Activated CD8-positive, alpha-beta memory T cell treated with anti-CD3 and anti-CD28 coated beads, Interleukin-2, amount 10 ng/mL, durations not matched to agents 7 days and 5 days (primary cell): Measurements from ENCODE around the gene MTNR1B. TPM values are rescaled to one million over a fixed set of nuclear protein-coding genes. Genes with fewer than 3 reads are reported as not detected.

Source experiments
- ATAC-seq: fragments of 150-1000 bp; cut with Tn5 transposase; one replicate; pipeline ENCODE4 v1.10.0; 2021; ENCODE audit warnings: moderate library complexity
- CTCF ChIA-PET: fragments of 350-600 bp; sonication (Branson Sonifier 250); formaldehyde crosslinking; loops from one replicate; lab custom pipeline; 2021; ENCODE audit warnings: antibody characterized with exemption; lab: Charles Lee
- DNase-seq: peaks from one replicate; pipeline ENCODE4 v3.0.0-alpha.2; 2020
- H3K27ac Mint-ChIP-seq: one replicate; pipeline ENCODE4 v1.8.0; 2021; ENCODE audit warnings: mild to moderate bottlenecking, mixed read lengths
- H3K27me3 Mint-ChIP-seq: one replicate; pipeline ENCODE4 v1.8.0; 2021; ENCODE audit warnings: mixed read lengths
- H3K36me3 Mint-ChIP-seq: one replicate; pipeline ENCODE4 v1.8.0; 2021; ENCODE audit warnings: mild to moderate bottlenecking, mixed read lengths
- H3K4me1 Mint-ChIP-seq: one replicate; pipeline ENCODE4 v1.8.0; 2021; ENCODE audit warnings: mixed read lengths
- H3K4me3 Mint-ChIP-seq: one replicate; pipeline ENCODE4 v1.8.0; 2021; ENCODE audit warnings: mild to moderate bottlenecking, moderate library complexity, mixed read lengths
- H3K9me3 Mint-ChIP-seq: one replicate; pipeline ENCODE4 v1.8.0; 2022; ENCODE audit warnings: low read depth, mixed read lengths
- total RNA-seq, 2 experiments: library from RNA; stranded (reverse); gene quantifications; one replicate each; pipeline ENCODE4 v1.2.3, GENCODE V29; 2021

The MTNR1B gene
- total RNA-seq, 2 experiments from 2014 or later: not detected

DNA sequence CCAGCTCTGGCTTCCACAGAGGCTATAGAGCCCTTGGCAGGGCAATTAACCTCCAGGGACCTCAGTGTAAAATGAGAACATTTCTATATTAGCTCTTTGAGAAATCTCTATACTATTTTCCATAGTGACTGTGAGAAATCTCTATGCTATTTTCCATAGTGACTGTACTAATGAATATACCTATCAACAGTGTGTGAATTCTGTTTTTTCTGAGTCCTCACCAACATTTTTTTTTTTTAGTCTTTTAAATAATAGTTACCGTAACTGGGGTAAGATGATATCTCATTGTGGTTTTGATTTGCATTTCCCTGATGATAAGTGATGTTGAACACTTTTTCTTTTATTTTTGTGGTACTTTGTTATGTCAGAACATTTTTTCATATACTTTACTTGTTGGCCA is 7.0 kb upstream of the MTNR1B start:
- Mint-ChIP-seq H3K36me3 (no peaks in the 10 kb centered on the region), H3K4me3 (no peak overlapping the region), H3K4me1 (no peaks in the 10 kb centered on the region), H3K27ac (no peak overlapping the region), H3K9me3 (no peaks in the 10 kb centered on the region), H3K27me3 (no peaks in the 10 kb centered on the region)
- ATAC-seq (no peak), DNase-seq (no peak)
- CTCF ChIA-PET: no interaction called here

DNA sequence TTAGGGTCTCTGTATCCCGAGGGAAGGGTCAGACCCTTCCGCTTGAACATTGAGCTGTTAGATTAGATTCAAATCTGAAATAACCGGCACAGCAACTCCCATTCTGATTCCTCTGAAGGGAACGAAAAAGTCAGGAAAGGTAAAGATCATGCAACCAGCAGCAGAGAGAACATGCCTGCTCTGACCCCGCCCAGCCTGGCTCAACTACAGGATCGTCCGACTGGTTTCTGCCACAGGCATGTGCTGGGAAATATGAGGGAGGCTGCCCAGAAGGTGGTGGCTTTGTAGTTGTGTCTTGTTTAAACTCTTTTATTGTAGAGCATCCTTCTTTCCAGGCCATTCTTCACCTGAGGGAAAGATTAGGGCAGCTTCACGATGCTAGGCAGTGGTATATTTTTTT is 5.0 kb upstream of the MTNR1B start:
- Mint-ChIP-seq H3K27me3 (peaks cover 3% of the 10 kb centered on the region), H3K27ac (no peak overlapping the region), H3K36me3 (no peaks in the 10 kb centered on the region), H3K9me3 (no peaks in the 10 kb centered on the region), H3K4me3 (no peak overlapping the region), H3K4me1 (no peaks in the 10 kb centered on the region)
- CTCF ChIA-PET: no interaction called here
- DNase-seq (no peak), ATAC-seq (no peak)

DNA sequence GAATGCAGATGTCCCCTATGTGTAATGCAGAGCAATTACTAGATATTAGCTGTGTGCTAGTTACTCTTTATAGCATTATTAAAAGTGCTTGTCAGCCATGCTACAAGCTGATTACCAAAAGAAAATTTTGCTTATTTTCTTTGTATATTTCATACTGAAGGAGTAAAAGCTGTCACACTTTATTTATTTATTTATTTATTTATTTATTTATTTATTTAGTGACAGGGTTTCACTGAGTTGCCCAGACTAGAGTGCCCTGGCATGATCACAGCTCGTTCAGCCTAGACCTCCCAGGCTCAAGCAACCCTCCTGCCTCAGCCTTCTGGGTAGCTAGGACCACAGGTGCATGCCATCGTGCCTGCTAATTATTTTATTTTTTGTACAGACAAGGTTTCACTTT is 4.3 kb upstream of the MTNR1B start:
- no peak overlapping the region for H3K27ac Mint-ChIP-seq
- no peaks in the 10 kb centered on the region for H3K4me1 Mint-ChIP-seq
- H3K27me3 Mint-ChIP-seq: peaks cover 8% of the 10 kb centered on the region
- no peaks in the 10 kb centered on the region for H3K9me3 Mint-ChIP-seq
- H3K4me3 Mint-ChIP-seq: no peak overlapping the region
- H3K36me3 Mint-ChIP-seq: no peaks in the 10 kb centered on the region
- DNase-seq (no peak), ATAC-seq (no peak)
- CTCF ChIA-PET: no interaction called here

- no peaks in the 10 kb centered on the region for H3K36me3 Mint-ChIP-seq
- no peaks in the 10 kb centered on the region for H3K9me3 Mint-ChIP-seq
- H3K4me3 Mint-ChIP-seq: no peak overlapping the region
- ATAC-seq (no peak), DNase-seq (no peak)
- no peak overlapping the region for H3K27ac Mint-ChIP-seq
- CTCF ChIA-PET: no interaction called here
- H3K4me1 Mint-ChIP-seq: no peaks in the 10 kb centered on the region
- H3K27me3 Mint-ChIP-seq: peaks cover 13% of the 10 kb centered on the region
Measured at GRCh38 chr11:92967178-92967577, 2.3 kb upstream of the MTNR1B start.

- Mint-ChIP-seq H3K4me3 (no peak overlapping the region), H3K4me1 (no peaks in the 10 kb centered on the region), H3K9me3 (no peaks in the 10 kb centered on the region), H3K36me3 (no peaks in the 10 kb centered on the region), H3K27me3 (peaks cover 13% of the 10 kb centered on the region), H3K27ac (no peak overlapping the region)
- CTCF ChIA-PET: no interaction called here
- ATAC-seq (no peak), DNase-seq (no peak)
Measured at GRCh38 chr11:92967867-92968266, 1.6 kb upstream of the MTNR1B start.

DNA sequence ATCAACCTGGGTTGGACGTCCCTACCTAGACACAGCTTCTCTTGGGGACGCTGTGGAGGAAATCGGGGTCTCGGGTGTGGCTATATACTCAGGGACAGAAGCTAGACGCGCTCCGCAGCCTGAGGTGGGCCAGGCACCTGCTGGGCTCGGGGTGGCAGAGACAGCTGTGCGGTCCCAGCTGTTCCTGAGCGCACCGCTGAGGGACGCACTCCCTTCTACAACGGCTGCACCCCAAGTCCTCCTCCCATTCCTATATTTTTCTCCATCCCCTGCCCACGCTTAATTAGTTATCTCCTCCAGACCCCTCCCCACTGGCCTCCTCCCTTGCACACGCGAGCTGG is 188 bp upstream of the MTNR1B start:
- Mint-ChIP-seq H3K4me1 (no peaks in the 10 kb centered on the region), H3K27ac (no peak overlapping the region), H3K36me3 (no peaks in the 10 kb centered on the region), H3K27me3 (peaks cover 13% of the 10 kb centered on the region), H3K9me3 (no peaks in the 10 kb centered on the region), H3K4me3 (no peak overlapping the region)
- DNase-seq: no peak
- no peak for ATAC-seq
- CTCF ChIA-PET: no interaction called here

DNA sequence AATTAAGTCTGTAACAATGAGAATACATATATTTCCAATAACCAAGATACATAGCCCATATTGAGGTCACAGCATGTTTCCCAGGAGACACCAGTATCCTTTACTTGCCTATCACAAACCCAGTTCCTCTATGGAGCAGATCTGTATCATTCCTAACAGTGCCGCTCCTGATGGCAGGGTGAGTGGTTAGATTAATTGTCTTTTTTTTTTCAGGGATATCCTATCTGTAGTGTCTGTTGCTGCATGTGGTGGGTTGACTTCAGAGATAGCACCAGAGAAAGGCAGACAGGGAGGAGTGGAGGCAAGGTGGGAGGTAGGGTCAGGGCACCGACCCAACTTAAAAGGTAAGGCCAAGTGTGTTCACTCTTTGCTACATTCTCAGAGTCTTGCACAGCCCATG is 2.8 kb downstream of the MTNR1B start:
- DNase-seq: no peak
- CTCF ChIA-PET: no interaction called here
- no peak overlapping the region for H3K27ac Mint-ChIP-seq
- ATAC-seq: no peak
- no peak overlapping the region for H3K4me3 Mint-ChIP-seq
- H3K4me1 Mint-ChIP-seq: no peaks in the 10 kb centered on the region
- H3K9me3 Mint-ChIP-seq: no peaks in the 10 kb centered on the region
- no peaks in the 10 kb centered on the region for H3K36me3 Mint-ChIP-seq
- peaks cover 13% of the 10 kb centered on the region for H3K27me3 Mint-ChIP-seq

GRCh38 chr11:92975285-92975684 is 5.8 kb downstream of the MTNR1B start:
- H3K27ac Mint-ChIP-seq: no peak overlapping the region
- ATAC-seq (no peak), DNase-seq (no peak)
- H3K9me3 Mint-ChIP-seq: no peaks in the 10 kb centered on the region
- no peak overlapping the region for H3K4me3 Mint-ChIP-seq
- H3K4me1 Mint-ChIP-seq: no peaks in the 10 kb centered on the region
- CTCF ChIA-PET: interaction anchor here (1.3 kb wide), 1 partner anchor 33 kb away, joined by 3 read pairs; no protein-coding TSS in a partner anchor
- no peaks in the 10 kb centered on the region for H3K36me3 Mint-ChIP-seq
- peaks cover 4% of the 10 kb centered on the region for H3K27me3 Mint-ChIP-seq

GRCh38 chr11:92976681-92977080 is 7.2 kb downstream of the MTNR1B start:
- Mint-ChIP-seq H3K27me3 (no peaks in the 10 kb centered on the region), H3K27ac (no peak overlapping the region), H3K4me1 (no peaks in the 10 kb centered on the region), H3K4me3 (no peak overlapping the region), H3K36me3 (no peaks in the 10 kb centered on the region), H3K9me3 (no peaks in the 10 kb centered on the region)
- CTCF ChIA-PET: no interaction called here
- ATAC-seq (no peak), DNase-seq (no peak)

DNA sequence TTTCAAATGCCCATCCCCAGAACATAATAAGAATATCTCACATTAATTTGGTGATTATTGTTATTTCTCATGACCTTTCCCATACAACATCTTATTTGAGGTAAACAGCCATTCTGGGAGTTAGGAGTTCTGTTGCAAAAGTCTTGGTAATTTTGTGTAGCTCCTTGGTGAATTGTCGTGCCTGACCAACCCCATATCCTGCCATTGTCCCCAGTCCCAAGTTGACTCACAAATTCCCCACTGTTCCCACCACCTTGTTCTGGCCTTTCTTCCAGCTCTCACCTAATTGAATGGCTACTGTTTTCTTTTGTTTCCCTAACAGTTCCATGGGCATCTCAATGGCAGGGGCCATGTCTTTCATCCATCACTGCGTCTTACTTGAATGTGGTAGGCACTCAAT is 8.0 kb downstream of the MTNR1B start:
- no peaks in the 10 kb centered on the region for H3K27me3 Mint-ChIP-seq

GRCh38 chr11:92978271-92979111 is 9.0 kb downstream of the MTNR1B start:
- no peaks in the 10 kb centered on the region for H3K4me1 Mint-ChIP-seq
- ATAC-seq (no peak), DNase-seq (no peak)
- H3K4me3 Mint-ChIP-seq: no peak overlapping the region
- H3K27me3 Mint-ChIP-seq: no peaks in the 10 kb centered on the region
- CTCF ChIA-PET: no interaction called here
- H3K36me3 Mint-ChIP-seq: no peaks in the 10 kb centered on the region
- no peak overlapping the region for H3K27ac Mint-ChIP-seq
- H3K9me3 Mint-ChIP-seq: no peaks in the 10 kb centered on the region

More for the DNA sequence above, 8.0 kb downstream of the MTNR1B start:
- H3K36me3 Mint-ChIP-seq: no peaks in the 10 kb centered on the region
- H3K9me3 Mint-ChIP-seq: no peaks in the 10 kb centered on the region
- ATAC-seq (no peak), DNase-seq (no peak)
- no peaks in the 10 kb centered on the region for H3K4me1 Mint-ChIP-seq
- CTCF ChIA-PET: no interaction called here
- no peak overlapping the region for H3K27ac Mint-ChIP-seq
- H3K4me3 Mint-ChIP-seq: no peak overlapping the region

DNA sequence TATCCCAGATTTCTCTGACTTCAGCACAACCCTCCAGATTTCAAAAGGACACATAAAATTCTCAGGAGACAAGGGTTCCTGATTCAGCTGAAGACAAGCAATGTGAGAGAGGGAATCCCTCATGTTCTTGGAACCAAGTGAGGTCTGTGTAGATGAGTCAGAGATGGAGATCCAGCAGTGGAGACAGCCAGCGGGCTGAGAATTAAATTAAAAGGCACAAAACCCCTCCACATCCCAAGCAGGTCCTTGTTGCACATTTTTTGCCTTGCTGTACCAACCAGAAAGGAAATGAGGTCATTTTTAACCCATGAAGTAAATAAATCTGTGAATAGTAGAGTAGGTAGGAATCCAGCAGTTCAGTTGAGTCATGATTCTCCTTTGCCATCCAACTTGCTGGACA is 9.7 kb downstream of the MTNR1B start:
- CTCF ChIA-PET: no interaction called here
- no peaks in the 10 kb centered on the region for H3K4me1 Mint-ChIP-seq
- no peaks in the 10 kb centered on the region for H3K36me3 Mint-ChIP-seq
- DNase-seq (no peak), ATAC-seq (no peak)
- no peak overlapping the region for H3K4me3 Mint-ChIP-seq
- no peaks in the 10 kb centered on the region for H3K27me3 Mint-ChIP-seq
- no peaks in the 10 kb centered on the region for H3K9me3 Mint-ChIP-seq
- H3K27ac Mint-ChIP-seq: no peak overlapping the region

DNA sequence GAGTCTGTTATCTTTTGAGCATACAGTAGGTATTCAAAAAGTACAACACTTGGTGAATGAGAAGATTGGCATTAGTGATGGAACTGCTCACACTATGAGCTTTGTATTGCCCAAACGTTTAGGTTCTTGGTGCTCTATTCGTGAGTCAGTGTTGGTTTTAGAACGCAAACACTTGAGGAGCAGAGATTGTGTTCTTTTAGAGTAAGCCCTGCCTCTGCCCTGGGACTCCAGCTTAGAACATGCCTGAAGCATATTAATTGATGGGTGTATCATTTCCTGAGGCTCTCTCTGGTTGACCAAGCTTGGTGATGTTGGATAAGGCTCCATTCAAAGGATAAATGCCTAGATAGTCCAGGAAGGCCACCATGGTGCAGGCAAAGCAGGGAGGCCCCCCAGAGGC is 10.9 kb downstream of the MTNR1B start:
- DNase-seq: no peak
- H3K4me1 Mint-ChIP-seq: no peaks in the 10 kb centered on the region
- CTCF ChIA-PET: no interaction called here
- no peak for ATAC-seq
- no peaks in the 10 kb centered on the region for H3K9me3 Mint-ChIP-seq
- no peaks in the 10 kb centered on the region for H3K36me3 Mint-ChIP-seq
- no peaks in the 10 kb centered on the region for H3K27me3 Mint-ChIP-seq
- H3K27ac Mint-ChIP-seq: no peak overlapping the region
- H3K4me3 Mint-ChIP-seq: no peak overlapping the region

- Mint-ChIP-seq H3K27me3 (no peaks in the 10 kb centered on the region), H3K27ac (no peak overlapping the region), H3K4me1 (no peaks in the 10 kb centered on the region), H3K36me3 (no peaks in the 10 kb centered on the region), H3K4me3 (no peak overlapping the region), H3K9me3 (no peaks in the 10 kb centered on the region)
- ATAC-seq (no peak), DNase-seq (no peak)
- CTCF ChIA-PET: no interaction called here
Measured at GRCh38 chr11:92981508-92982043, 12.1 kb downstream of the MTNR1B start.
